Body of pancreas (tissue), 4 donors: ENCODE results near the gene RALB.

Experiments
- POLR2A ChIP-seq, 3 donors: fragments of 450-650 bp; IDR thresholded peaks; one replicate each; pipeline ENCODE4 v1.6.1; 2016; ENCODE audit warnings: antibody characterized with exemption in 3 of 3, mild to moderate bottlenecking in 2 of 3
- TF ChIP-seq, protein P1 (sequence below), 7 experiments: fragments of 450-650 bp in 4 of 7; fragments of 200-600 bp in 3 of 7; sonication (generic) in 3 of 7; IDR thresholded peaks; one replicate each; pipeline ENCODE4 v1.5.1; 2016 to 2019; ENCODE audit warnings: antibody characterized with exemption in 7 of 7

DNA sequence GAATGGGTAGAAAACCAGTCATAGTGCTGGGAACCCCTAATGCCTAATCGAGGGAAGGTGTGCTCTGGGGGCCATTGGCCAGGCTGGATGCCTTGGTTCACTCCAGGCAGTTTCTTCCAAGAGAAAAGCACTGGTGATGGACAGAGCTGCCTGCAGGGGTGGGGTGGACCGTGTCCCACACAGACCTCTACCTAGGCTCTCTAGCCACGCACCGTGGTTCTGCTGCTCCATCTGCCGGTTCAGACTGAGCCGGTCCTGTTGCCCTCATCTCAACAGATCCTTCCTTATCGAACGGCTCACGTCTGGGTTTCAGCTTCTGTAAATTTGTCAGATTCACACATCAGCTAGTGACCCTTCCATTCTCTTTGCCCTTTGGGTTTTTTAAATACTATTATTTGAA is 46.4 kb downstream of the RALB start:
- TF ChIP-seq, protein P1, sequence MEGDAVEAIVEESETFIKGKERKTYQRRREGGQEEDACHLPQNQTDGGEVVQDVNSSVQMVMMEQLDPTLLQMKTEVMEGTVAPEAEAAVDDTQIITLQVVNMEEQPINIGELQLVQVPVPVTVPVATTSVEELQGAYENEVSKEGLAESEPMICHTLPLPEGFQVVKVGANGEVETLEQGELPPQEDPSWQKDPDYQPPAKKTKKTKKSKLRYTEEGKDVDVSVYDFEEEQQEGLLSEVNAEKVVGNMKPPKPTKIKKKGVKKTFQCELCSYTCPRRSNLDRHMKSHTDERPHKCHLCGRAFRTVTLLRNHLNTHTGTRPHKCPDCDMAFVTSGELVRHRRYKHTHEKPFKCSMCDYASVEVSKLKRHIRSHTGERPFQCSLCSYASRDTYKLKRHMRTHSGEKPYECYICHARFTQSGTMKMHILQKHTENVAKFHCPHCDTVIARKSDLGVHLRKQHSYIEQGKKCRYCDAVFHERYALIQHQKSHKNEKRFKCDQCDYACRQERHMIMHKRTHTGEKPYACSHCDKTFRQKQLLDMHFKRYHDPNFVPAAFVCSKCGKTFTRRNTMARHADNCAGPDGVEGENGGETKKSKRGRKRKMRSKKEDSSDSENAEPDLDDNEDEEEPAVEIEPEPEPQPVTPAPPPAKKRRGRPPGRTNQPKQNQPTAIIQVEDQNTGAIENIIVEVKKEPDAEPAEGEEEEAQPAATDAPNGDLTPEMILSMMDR (IDR thresholded peaks at IDR 0.05) = no peak
- no peak for TF ChIP-seq POLR2A (IDR thresholded peaks at IDR 0.05)
